NCI-H345 (cell line): ENCODE results near the gene CSN1S1.

ENCODE experiments used
- DNase-seq: peaks from one replicate; lab custom pipeline; 2025; lab: John Stamatoyannopoulos, UW

CSN1S1 gene

DNA sequence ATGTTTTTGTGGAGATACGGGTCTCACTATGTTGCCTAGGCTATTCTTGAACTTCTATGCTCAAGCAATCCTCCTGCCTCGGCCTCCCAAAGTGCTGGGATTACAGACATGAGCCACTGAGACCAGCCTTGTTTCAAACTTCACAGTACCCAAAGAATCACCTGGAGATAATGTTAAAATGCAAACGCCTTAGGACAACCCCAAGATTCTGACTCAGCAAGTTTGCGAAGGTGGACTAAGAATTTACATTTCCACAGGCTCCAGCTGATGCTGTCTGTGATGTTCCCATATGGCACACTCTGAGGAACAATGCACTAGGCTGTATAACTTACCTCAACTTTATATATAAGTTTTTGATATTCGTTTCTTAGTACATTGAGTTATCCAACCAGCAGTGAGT lies 63.9 kb downstream of the CSN1S1 start:
- DNase-seq: no peak

DNA sequence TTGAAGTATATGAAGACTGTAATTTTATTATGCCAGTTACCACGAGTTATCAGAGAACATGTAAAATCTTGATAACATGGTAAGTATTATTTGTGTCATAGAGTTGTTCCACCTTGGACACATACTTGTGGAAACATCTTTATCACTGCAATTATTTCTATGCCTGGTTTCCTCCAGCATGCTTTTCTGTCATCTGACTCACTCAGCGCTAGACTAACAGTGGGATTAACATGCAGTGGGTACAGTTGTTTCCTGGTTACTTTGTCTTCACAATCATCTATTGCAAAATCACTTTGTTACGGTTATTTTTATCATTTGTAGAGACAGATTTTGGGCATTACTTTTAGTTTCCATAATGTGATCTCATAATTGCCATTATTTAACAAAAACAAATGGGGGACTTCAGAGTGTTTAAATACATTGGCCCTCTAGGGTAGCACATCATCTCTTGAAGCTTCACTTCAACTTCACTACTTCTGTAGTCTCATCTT lies 64.7 kb downstream of the CSN1S1 start, which contains the start of gene STATH:
STATH (plus strand) TSS at position 441 of the 491 bp plus-strand sequence. CDS start 2,472 bp downstream, outside the sequence.
- DNase-seq: no peak
